Ectodermal cell (in vitro differentiated cells): ENCODE results near the gene TRUB2.
A peak's percentile ranks its signal among the peaks of the same experiment; 100 is the strongest.

Source experiments
- H3K27ac ChIP-seq: 2 replicates; pipeline ENCODE4 v1.7.0; 2013; ENCODE audit warnings: mild to moderate bottlenecking, low read depth, low read length; ENCODE audit not compliant: insufficient read depth, poor library complexity, severe bottlenecking
- H3K27me3 ChIP-seq: 2 replicates; pipeline ENCODE4 v1.7.0; 2013; ENCODE audit warnings: mild to moderate bottlenecking, low read length; ENCODE audit not compliant: insufficient read depth, control insufficient read depth, poor library complexity, severe bottlenecking
- H3K36me3 ChIP-seq: one replicate; pipeline ENCODE4 v1.7.0; 2013; ENCODE audit warnings: low read length; ENCODE audit not compliant: control insufficient read depth, insufficient read depth
- H3K4me1 ChIP-seq: one replicate; pipeline ENCODE4 v1.7.0; 2013; ENCODE audit warnings: low read length; ENCODE audit not compliant: control insufficient read depth, insufficient read depth
- H3K4me3 ChIP-seq: 2 replicates; pipeline ENCODE4 v1.7.0; 2013; ENCODE audit warnings: low read depth, low read length, control low read depth; ENCODE audit not compliant: insufficient read depth
- H3K9me3 ChIP-seq: 2 replicates; pipeline ENCODE4 v1.7.0; 2013; ENCODE audit warnings: mild to moderate bottlenecking, low read length, moderate library complexity; ENCODE audit not compliant: control insufficient read depth
- WGBS, 2 experiments: methylation state at CpG; one replicate each; pipeline ENCODE4 v1.1.7; 2013; ENCODE audit warnings: missing lambda C conversion rate in 2 of 2; 5-methylcytosine and 5-hydroxymethylcytosine counted together

TRUB2 gene

GRCh38 chr9:128323791-128324190 is 1.5 kb upstream of the TRUB2 start:
- H3K4me1 ChIP-seq = peaks cover 10% of the 10 kb centered on the region
- 93 to 94% methylated on average over 12 of the region's 12 CpGs for WGBS, 2 experiments
- no peak overlapping the region for H3K27ac ChIP-seq
- peak overlapping the region; percentile 92 for H3K4me3 ChIP-seq
- peaks cover 11% of the 10 kb centered on the region for H3K36me3 ChIP-seq
- H3K27me3 ChIP-seq = no peaks in the 10 kb centered on the region
- H3K9me3 ChIP-seq = no peaks in the 10 kb centered on the region

- WGBS, 2 experiments = 32 to 33% methylated on average over 16 of the region's 16 CpGs
- no peak overlapping the region for H3K27ac ChIP-seq
- H3K4me1 ChIP-seq = peaks cover 10% of the 10 kb centered on the region
- H3K9me3 ChIP-seq = no peaks in the 10 kb centered on the region
- H3K4me3 ChIP-seq = peak overlapping the region; percentile 92
- no peaks in the 10 kb centered on the region for H3K27me3 ChIP-seq
- peaks cover 6% of the 10 kb centered on the region for H3K36me3 ChIP-seq
Measured at GRCh38 chr9:128323212-128323730, 1.0 kb upstream of the TRUB2 start.

- Histone ChIP-seq H3K4me3 (peak overlapping the region; percentile 92), H3K4me1 (peaks cover 10% of the 10 kb centered on the region), H3K27me3 (no peaks in the 10 kb centered on the region), H3K27ac (peak overlapping the region; percentile 88), H3K36me3 (peaks cover 14% of the 10 kb centered on the region), H3K9me3 (no peaks in the 10 kb centered on the region)
- 2 to 3% methylated on average over 21 of the region's 21 CpGs for WGBS, 2 experiments
Measured at GRCh38 chr9:128321879-128322403, 306 bp downstream of the TRUB2 start.

- H3K4me3 ChIP-seq = peak overlapping the region; percentile 92
- H3K9me3 ChIP-seq = no peaks in the 10 kb centered on the region
- H3K36me3 ChIP-seq = peaks cover 18% of the 10 kb centered on the region
- H3K27me3 ChIP-seq = no peaks in the 10 kb centered on the region
- H3K27ac ChIP-seq = no peak overlapping the region
- H3K4me1 ChIP-seq = peaks cover 10% of the 10 kb centered on the region
- 94 to 97% methylated on average over 7 of the region's 7 CpGs for WGBS, 2 experiments
Measured at GRCh38 chr9:128321343-128321742, 904 bp downstream of the TRUB2 start.

GRCh38 chr9:128317629-128318028 is 4.6 kb downstream of the TRUB2 start:
- H3K4me1 ChIP-seq = peaks cover 7% of the 10 kb centered on the region
- no peak overlapping the region for H3K27ac ChIP-seq
- no peaks in the 10 kb centered on the region for H3K27me3 ChIP-seq
- 89 to 90% methylated on average over 1 to 2 of the region's 2 CpGs for WGBS, 2 experiments
- H3K4me3 ChIP-seq = no peak overlapping the region
- no peaks in the 10 kb centered on the region for H3K9me3 ChIP-seq
- peaks cover 27% of the 10 kb centered on the region for H3K36me3 ChIP-seq

GRCh38 chr9:128316421-128316820 is 5.8 kb downstream of the TRUB2 start:
- Histone ChIP-seq H3K27ac (no peak overlapping the region), H3K9me3 (no peaks in the 10 kb centered on the region), H3K4me1 (peaks cover 5% of the 10 kb centered on the region), H3K4me3 (no peak overlapping the region), H3K36me3 (peaks cover 27% of the 10 kb centered on the region), H3K27me3 (no peaks in the 10 kb centered on the region)
- WGBS, 2 experiments = 94 to 95% methylated on average over 9 of the region's 9 CpGs

- Histone ChIP-seq H3K4me1 (no peaks in the 10 kb centered on the region), H3K4me3 (no peak overlapping the region), H3K9me3 (no peaks in the 10 kb centered on the region), H3K36me3 (peaks cover 38% of the 10 kb centered on the region), H3K27me3 (no peaks in the 10 kb centered on the region), H3K27ac (no peak overlapping the region)
- WGBS, 2 experiments = 98 to 100% methylated on average over 3 of the region's 4 CpGs
Measured at GRCh38 chr9:128314697-128315096, 7.5 kb downstream of the TRUB2 start.

GRCh38 chr9:128310461-128310860 is 11.8 kb downstream of the TRUB2 start:
- no peaks in the 10 kb centered on the region for H3K4me1 ChIP-seq
- no peak overlapping the region for H3K27ac ChIP-seq
- no peaks in the 10 kb centered on the region for H3K9me3 ChIP-seq
- WGBS, 2 experiments = 96 to 97% methylated on average over 10 of the region's 10 CpGs
- peaks cover 37% of the 10 kb centered on the region for H3K36me3 ChIP-seq
- H3K4me3 ChIP-seq = no peak overlapping the region
- H3K27me3 ChIP-seq = no peaks in the 10 kb centered on the region

GRCh38 chr9:128309551-128309950 is 12.7 kb downstream of the TRUB2 start:
- Histone ChIP-seq H3K36me3 (peaks cover 29% of the 10 kb centered on the region), H3K4me3 (no peak overlapping the region), H3K4me1 (no peaks in the 10 kb centered on the region), H3K27ac (no peak overlapping the region), H3K9me3 (no peaks in the 10 kb centered on the region), H3K27me3 (no peaks in the 10 kb centered on the region)
- 94 to 96% methylated on average over 16 of the region's 16 CpGs for WGBS, 2 experiments

- no peaks in the 10 kb centered on the region for H3K27me3 ChIP-seq
- no peak overlapping the region for H3K27ac ChIP-seq
- WGBS, 2 experiments = 83 to 85% methylated on average over 5 of the region's 5 CpGs
Measured at GRCh38 chr9:128304971-128305288, 17.3 kb downstream of the TRUB2 start.

More at GRCh38 chr9:128304971-128305288, 17.3 kb downstream of the TRUB2 start:
- Histone ChIP-seq H3K9me3 (no peaks in the 10 kb centered on the region), H3K4me1 (no peaks in the 10 kb centered on the region), H3K4me3 (no peak overlapping the region), H3K36me3 (peaks cover 17% of the 10 kb centered on the region)
